Hypothalamus (tissue), 51 donors: ENCODE data around the gene RARA.

Experiments
- DNase-seq, 51 donors: peaks; one replicate each; lab custom pipeline; 2025; lab: John Stamatoyannopoulos, UW

Gene RARA

DNA sequence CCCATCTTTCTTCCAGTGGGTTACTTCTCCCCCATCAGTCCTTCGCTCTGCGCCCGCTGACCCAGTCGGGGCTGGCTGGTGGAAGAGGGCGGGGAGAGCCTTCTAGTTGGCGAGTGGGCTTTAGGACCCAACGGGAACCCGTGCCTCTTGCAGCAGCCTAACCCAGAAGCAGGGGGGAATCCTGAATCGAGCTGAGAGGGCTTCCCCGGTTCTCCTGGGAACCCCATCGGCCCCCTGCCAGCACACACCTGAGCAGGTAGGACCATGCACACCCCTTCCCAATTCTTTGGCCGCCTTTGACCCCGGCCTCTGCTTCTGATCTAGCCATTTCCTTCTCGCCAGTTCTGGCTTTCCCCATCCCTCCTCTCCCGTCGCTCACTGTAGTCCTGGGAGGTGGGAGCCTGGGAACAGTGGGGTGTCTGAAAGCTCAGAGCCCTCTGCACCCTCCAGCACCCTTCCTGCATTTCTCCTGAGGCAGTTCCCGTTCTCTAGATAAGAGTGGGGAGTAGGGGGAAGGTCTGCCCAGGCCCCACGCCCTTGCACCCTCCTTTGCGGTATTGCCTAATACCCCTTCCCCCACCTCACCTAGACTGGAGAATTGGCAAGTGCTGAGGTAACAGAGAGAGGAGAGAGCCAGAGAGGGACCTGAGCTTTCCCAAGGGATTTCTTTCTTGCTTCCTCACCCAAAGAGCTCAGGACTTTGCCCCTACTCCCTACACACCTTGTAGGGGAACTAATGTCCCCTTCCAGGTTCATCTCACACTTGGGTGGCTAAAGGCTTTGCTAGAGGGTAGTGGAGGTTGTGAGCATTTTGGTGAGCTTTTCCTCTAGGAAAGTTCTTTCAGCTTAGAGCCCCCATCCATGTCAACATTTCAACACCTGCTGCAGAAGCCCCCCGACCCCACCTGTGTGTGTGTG, at the start of gene RARA:
Gene RARA (plus strand): TSS at position 150 of the 918 bp plus-strand sequence. CDS start 22,039 bp downstream, outside the sequence.
- peak in 27 of 51 donors; percentile 22 to 78 (median 48) for DNase-seq

DNA sequence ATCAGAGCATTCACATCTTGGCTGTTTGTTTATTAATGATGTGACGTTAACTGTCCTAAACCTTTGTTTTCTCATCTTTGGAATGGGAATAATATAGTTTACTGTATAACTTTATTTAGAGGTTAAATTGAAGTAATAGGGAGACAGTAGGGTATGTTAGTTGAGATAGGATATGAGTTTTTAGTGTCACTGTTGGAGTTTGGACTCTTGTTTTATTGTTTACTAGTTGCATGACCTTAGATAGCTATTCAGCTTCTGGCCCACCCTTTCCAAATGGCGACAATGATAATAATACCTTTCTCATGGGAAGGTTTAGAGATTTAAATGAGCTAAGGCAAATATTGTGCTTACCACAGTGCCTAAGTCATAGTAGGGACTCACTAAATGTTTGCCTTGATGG, 49.5 kb upstream of the RARA start:
- DNase-seq = no peak

DNA sequence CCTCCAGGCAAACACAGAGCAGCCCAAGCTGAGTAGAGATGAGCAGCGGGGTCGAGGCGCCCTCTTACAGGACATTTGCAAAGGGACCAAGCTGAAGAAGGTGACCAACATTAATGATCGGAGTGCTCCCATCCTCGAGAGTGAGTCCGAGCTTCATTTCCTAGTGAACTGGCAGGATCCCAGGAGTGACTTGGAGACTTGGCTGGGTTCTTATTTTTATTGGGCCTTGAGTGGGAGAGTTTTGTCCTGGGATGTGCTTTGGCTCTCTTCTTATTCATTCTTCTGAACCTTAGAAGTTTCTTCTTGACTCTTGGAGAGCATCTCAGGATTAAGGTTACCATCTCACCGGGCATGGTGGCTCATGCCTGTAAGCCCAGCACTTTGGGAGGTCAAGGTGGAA, 48.5 kb upstream of the RARA start:
- DNase-seq = no peak

DNA sequence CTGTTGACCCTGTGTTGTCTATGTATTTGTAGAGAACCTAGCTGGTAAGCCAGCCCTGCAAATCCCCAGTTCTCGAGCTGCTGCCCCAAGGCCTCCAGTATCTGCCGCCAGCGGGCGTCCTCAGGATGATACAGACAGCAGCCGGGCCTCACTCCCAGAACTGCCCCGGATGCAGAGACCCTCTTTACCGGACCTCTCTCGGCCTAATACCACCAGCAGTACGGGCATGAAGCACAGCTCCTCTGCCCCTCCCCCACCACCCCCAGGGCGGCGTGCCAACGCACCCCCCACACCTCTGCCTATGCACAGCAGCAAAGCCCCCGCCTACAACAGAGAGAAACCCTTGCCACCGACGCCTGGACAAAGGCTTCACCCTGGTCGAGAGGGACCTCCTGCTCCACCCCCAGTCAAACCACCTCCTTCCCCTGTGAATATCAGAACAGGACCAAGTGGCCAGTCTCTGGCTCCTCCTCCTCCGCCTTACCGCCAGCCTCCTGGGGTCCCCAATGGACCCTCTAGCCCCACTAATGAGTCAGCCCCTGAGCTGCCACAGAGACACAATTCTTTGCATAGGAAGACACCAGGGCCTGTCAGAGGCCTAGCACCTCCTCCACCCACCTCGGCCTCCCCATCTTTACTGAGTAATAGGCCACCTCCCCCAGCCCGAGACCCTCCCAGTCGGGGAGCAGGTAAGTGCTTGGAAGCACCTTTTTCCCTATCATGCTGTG, 44.4 kb upstream of the RARA start:
- DNase-seq = no peak

DNA sequence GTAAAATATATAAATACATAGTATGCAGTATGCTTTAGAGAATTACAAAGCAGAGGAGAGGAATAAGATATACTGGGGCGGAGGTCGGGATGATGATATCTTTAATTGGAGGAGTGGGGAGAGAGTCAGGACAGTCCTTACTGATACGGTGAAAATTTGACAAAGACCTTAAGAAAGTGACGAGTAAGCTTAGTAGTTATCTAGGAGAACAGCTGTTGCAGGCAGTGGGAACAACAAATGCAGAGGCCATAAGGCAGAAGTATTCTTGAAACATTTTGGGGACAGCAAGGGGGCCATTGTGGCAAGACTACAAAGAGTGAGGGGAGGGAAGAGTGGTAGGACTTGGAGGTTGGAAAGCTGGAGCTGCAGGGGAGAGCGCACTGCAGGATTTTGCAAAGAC, 43.6 kb upstream of the RARA start:
- DNase-seq = no peak

DNA sequence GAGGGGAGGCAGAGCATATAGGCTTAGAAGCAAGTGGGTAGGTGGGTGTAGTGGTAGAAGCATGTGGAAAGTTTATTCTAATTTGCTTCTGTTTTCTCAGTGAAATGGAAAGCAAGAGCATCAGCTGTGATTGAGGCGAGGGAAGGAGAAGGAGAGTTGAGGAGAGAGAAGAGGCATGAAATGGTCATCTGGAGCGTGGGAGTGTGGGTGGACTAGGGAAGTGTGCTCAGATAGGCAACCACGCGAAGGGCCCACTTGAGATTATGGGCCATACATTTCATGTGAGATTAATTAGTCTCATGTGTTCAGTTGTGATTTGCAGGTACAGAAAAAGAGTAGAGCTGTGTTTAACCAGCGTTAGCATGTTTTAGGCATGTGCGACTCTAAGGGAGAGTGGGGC, 42.1 kb upstream of the RARA start:
- no peak for DNase-seq

DNA sequence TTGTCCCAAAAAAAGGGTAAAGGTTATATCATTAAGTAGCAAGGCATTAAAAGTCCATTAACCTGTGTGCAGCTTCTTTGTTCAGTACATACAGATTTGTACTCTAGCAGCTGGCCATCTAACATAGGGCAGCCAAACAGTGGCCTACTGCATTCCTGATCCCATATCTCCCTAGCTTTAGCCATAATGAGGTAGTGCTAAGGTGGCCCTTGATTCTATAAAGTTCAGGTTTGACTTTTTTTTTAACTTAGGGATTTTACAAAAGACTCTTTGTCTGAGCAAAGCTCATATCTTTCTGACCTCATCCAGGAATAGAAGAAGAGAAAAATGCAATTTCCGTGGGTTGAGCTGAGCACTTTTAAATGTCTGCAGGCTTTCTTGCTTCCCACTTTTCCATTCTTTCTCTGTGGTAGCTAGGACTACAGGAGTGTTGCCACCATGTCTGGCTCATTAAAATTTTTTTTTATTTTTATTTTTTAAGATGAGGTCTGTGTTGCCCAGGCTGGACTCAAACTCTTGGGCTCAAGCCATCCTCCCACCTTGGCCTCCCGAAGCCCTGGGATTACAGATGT, 40.8 kb upstream of the RARA start:
- DNase-seq = no peak

DNA sequence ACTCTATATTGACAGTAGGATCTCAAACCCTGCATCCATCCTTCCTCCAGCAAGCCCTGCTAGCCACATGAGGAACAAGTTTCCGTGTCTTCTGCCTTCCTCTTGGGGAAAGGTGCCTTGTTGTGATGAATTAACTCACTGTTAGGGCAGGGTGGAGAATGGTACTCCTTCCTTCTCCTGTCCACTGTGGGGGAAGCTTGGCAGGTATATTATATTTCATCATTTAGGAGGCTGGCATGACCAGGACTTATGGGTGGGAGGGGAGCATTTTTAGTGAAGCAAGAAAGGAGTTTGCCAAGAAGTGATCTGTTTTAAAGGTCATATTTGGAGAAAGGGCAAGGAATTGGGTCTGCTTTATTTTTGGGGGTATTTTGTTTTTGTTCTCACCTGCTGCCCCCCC, 30.6 kb upstream of the RARA start:
- no peak for DNase-seq

DNA sequence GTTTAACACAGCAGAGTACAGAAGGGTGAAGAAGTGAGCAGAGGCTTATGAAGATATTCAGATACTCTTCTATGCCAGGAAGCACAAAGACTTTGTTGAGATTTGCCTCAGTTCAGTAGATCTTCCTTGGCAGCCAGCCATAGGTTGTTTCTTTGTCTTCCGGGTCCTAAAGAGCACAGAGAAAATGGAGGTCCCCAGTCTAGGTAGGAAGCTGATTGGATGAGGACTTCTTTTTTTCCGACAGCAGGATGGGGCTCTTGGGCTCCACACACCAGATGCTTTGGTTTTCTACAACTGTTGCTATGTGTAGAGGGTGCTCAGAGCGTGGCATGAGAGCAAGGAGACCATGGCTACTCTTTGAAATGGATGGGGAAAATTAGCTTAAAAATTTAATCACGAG, 29.6 kb upstream of the RARA start:
- no peak for DNase-seq

DNA sequence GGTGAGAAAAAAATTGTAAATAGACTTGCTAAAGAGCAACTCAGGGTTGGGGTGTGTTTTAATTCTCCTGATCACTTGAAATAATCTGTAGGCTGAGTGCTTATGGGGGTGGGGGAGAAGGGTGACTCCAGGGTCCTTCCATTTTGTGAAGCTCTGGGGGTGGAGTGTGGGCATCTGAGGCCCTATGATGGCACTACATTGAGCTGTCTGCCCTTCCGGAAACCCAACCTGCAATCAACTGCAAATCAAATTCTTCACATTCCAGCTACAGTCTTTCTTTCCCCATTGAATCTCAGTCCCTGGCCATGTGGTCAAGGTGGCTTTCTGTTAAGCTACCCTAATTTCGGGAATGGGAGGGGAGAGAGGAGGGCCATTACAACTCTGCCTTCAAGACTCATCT, 27.3 kb upstream of the RARA start:
- DNase-seq = no peak

DNA sequence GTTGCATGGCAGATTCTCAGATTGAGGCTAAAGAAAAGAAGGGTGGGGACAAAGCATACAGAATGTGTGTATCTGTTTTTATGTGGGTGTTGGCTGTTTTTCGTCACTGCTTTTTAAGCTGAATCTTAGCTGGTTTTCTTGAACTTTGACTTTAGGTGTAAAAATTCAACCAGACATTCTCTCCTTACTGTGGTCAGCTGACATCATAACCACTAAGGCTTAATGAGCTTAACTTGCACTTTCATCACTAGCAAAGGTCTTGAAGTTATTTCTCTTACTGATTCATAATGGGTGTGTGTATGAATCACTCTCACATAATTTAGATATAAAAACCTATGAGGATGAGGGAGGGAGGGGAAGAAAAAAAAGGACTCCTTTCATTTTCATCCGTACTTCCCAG, 25.3 kb upstream of the RARA start:
- no peak for DNase-seq

DNA sequence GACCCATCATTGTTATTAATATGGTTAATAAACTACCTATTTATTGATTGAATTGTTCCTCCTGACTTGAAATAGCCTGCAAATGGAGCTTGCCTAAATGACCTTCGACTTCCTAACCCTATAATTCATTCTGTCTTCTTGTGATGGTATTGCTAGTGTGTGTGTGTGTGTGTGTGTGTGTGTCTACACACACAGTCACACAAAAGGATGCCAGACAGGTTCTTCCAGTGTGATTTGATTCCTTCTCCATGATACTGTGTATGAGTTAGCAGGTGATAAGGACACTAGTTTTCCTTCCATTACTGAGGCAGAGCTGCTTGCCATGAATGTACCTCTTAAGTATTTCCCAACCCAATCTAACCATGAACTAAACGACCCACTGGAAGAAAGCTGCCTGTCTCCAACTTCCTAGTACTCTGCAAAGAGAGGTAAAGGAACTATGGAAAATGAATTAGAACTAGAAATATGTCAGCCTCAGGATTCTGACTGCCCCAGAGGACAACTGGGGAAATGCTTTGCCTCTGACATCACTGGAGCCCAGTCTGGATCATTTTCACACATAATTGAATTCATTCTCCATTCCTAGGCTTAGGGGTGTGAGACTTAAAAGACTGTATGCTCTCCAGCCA, 24.8 kb upstream of the RARA start:
- no peak for DNase-seq

DNA sequence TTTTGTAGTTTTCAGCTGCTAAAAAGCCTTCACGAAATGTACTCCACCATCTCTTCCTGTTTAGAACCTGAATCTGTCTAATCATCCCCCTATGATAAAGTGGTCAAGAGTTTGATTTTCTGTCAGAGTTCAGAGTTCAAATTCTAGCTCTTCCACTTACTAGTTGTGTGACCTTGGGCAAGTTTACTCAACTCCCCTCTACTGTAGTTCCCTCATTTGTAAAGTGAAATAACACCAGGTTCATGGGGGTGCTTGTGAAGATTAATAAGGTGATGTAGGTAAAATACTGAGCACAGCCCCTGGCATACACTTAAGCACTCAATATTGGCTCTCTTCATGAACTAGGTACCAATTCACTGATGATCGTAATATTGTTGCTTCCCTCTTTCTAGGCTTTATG, 22.5 kb upstream of the RARA start:
- DNase-seq = no peak

DNA sequence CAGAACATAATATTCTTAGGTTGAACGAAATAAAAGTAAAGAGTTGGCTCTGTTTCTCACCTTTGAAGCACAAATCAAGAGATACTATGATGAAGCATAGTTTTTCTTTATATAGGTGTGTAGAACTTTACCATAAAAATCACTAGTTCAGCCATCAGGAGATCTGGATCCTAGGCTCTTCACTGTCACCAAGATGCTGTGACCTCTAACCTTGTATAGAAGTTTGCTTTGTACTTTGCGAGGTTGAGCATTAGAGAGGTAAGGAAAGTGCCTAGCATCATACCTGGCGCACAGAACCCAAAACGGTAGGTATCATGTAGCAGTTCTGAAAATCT, 21.9 kb upstream of the RARA start:
- no peak for DNase-seq

DNA sequence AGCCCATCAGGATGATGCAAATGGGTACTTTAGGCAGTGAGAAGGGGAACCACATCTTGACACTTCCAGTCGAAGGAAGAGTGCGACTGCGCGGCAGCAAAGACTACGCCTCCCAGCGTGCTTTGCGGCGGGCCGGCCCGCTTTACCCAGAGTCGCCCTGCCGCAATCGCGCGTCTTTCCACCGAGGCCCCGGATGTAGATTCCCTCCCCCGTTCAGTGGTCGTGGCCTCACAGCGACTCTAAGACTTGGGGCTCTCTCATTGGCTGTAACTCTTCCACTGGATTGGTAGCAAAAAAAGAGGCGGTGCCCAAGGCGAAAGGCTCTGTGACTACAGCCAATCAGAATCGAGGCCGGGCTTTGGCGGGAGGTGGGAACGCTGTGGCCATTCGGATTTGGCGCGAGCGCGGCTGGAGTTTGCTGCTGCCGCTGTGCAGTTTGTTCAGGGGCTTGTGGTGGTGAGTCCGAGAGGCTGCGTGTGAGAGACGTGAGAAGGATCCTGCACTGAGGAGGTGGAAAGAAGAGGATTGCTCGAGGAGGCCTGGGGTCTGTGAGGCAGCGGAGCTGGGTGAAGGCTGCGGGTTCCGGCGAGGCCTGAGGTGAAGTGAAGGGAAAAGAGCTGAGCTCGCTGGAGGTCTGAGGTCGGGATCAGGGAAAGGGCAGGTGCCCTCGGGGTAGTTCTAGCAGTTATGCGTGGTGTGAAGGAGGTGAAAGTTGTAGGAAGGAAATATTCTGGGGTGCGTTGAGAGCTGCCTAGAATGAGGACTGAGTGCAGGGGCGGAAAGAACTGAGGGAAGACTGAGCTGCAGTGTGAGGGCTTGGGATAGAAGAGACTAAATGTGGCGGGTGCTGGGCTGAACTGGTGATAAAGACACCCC, 21.2 kb upstream of the RARA start, which contains the start of gene CDC6:
Gene CDC6 (plus strand): TSS at position 386 of the 876 bp plus-strand sequence. CDS start 1,542 bp downstream, outside the sequence.
- peak; percentile 89 to 100 (median 98) for DNase-seq

DNA sequence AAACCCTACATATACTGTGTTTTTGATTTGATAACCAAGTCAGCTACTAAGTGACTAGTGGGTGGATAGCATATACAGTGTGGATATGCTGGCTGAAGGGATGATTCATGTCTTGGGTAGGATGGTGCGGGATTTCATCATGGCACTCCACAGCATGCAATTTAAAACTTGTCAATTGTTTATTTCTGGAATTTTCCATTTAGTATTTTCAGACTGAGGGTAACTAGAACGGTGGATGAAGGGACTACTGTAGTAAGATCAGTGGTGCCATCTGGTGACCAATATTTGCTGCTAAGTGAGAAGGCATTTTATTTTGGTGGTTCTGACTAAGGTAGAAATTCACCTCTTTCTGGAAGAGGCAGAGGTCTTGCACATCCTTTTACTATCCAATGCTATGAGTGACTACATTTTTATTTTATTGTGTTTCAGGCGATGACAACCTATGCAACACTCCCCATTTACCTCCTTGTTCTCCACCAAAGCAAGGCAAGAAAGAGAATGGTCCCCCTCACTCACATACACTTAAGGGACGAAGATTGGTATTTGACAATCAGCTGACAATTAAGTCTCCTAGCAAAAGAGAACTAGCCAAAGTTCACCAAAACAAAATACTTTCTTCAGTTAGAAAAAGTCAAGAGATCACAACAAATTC, 18.2 kb upstream of the RARA start:
- DNase-seq = peak in 9 of 51 donors; percentile 1 to 65 (median 27)

DNA sequence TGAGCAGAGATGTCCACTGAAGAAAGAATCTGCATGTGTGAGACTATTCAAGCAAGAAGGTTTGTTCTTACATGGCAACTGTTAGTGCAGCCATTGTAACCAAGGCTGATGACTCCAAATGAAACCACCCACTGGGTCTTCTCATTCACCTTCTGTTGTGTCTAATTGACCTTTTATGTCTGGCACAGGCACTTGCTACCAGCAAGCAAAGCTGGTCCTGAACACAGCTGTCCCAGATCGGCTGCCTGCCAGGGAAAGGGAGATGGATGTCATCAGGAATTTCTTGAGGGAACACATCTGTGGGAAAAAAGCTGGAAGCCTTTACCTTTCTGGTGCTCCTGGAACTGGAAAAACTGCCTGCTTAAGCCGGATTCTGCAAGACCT, 17.7 kb upstream of the RARA start:
- DNase-seq = no peak

DNA sequence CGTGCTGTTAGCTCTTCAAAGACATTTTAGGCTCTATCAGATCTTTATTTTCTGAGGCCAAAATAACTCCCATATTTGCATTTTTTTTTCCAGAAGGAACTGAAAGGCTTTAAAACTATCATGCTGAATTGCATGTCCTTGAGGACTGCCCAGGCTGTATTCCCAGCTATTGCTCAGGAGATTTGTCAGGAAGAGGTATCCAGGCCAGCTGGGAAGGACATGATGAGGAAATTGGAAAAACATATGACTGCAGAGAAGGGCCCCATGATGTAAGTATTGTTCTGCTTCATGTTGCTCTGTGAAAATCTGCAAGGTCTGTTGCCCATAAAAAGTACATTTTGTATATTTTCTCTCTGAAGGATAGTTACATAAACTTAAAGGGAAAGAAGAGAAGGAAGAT, 15.6 kb upstream of the RARA start:
- no peak for DNase-seq
